Ovary (tissue), 3 donors: Measurements from ENCODE around the gene TRIP6.

Experiments
- POLR2A ChIP-seq: fragments of 450-650 bp; IDR thresholded peaks from one replicate; pipeline ENCODE4 v1.6.1; 2017; ENCODE audit warnings: antibody characterized with exemption, mild to moderate bottlenecking, moderate library complexity
- TF ChIP-seq, protein P1 (sequence below), 3 donors: fragments of 450-650 bp in 2 of 3; fragments of 200-600 bp in 1 of 3; IDR thresholded peaks; one replicate each; pipeline versions ENCODE4 v1.5.1 to v1.8.0; 2016 to 2022; ENCODE audit warnings: antibody characterized with exemption in 3 of 3, mild to moderate bottlenecking in 1 of 3
- donor health status: DM: no; HTN: no; CAD: no.

DNA sequence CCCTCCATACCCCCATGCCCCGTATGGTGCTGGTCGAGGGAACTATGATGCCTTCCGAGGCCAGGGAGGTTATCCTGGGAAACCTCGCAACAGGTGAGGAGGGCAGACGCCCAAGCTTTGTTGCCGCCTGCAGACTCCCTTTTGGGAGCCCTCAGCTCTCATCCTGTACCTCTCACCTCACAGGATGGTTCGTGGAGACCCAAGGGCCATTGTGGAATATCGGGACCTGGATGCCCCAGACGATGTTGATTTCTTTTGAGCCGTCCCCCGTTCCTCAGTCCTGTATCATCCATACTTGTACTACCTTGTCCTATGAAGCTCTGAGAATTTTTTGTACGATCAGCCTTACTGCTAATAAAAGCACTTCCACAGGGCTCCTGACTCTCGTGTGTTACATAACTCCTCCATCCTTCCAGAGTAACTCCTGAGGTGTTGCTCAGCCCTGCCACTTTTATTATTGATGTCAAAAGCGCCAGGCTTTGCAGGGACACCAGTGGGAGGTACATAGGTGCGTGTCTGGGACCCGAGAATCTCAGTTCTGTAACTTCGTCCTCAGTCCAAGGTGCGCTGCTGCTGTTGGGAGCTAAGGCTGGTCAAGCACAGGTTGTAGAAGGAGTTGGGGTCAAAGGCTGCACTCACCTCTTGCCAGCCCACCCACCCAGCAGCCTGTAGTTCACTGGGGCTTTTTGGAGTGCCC is 21.3 kb downstream of the TRIP6 start:
- TF ChIP-seq, protein P1, sequence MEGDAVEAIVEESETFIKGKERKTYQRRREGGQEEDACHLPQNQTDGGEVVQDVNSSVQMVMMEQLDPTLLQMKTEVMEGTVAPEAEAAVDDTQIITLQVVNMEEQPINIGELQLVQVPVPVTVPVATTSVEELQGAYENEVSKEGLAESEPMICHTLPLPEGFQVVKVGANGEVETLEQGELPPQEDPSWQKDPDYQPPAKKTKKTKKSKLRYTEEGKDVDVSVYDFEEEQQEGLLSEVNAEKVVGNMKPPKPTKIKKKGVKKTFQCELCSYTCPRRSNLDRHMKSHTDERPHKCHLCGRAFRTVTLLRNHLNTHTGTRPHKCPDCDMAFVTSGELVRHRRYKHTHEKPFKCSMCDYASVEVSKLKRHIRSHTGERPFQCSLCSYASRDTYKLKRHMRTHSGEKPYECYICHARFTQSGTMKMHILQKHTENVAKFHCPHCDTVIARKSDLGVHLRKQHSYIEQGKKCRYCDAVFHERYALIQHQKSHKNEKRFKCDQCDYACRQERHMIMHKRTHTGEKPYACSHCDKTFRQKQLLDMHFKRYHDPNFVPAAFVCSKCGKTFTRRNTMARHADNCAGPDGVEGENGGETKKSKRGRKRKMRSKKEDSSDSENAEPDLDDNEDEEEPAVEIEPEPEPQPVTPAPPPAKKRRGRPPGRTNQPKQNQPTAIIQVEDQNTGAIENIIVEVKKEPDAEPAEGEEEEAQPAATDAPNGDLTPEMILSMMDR (IDR thresholded peaks at IDR 0.05): no peak
- no peak for TF ChIP-seq POLR2A
